HG03045 (cell line): ENCODE data around the gene BRIP1.
"Not testable (repeated sequence)": the region's sequence is repeated elsewhere in the genome, so short reads cannot be mapped to it uniquely, and the experiment has no call there.

Source experiments
- ATAC-seq: cut with Tn5 transposase; IDR thresholded peaks from one replicate; pipeline ENCODE4 v1.9.1; 2021; ENCODE audit warnings: mild to moderate bottlenecking, moderate library complexity; ENCODE audit not compliant: unreplicated experiment

Gene BRIP1

DNA sequence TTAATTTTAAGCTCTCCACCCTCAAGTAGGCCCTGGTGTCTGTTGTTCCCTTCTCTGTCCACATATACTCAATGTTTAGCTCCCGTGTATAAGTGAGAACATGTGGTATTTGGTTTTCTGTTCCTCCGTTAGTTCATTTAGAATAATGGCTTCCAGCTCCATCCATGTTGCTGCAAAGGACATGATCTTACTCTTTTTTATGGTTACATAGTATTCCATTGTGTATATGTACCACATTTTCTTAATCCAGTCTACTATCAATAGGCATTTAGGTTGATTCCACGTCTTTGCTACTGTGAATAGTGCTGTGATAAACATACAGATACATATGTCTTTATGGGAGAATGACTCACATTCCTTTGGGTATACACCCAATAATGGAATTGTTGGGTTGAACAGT lies 160.9 kb downstream of the BRIP1 start:
- ATAC-seq, result no peak

DNA sequence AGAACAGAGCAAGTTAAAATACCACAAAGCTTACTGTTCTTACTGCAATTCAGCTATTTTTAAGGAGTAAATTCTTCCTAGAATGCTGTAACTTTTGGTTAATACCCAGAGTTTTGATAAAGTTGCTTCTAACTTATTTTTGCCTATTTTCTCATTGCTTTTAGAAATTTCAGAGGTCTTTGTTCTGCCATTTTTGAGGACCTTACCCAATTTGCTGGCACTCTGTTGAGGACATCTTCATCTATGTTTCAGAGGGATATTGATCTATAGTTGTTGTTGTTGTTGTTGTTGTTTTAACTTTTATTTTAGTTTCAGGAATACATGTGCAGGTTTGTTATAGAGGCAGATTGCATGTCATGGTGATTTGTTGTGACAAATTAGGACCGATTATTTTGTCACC lies 161.3 kb downstream of the BRIP1 start:
- no peak for ATAC-seq

DNA sequence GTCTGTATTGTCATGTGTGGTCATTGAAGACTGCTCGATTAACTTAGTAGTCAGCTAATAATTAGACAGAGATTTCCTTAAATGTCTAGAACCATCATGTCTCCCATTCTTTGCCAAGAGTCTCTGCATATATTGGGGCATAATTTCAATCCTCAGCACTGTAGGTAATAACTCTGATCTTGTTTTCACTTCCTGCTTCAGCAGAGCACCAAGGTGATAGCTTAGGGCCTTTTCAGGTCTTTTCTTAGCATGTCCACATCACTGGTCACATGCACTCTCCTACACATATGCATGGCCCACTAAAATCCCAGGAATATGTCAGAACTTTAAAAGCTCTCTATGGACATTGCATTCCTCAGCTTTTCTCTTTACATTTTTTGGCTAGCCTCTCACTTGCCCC lies 162.0 kb downstream of the BRIP1 start:
- no peak for ATAC-seq

DNA sequence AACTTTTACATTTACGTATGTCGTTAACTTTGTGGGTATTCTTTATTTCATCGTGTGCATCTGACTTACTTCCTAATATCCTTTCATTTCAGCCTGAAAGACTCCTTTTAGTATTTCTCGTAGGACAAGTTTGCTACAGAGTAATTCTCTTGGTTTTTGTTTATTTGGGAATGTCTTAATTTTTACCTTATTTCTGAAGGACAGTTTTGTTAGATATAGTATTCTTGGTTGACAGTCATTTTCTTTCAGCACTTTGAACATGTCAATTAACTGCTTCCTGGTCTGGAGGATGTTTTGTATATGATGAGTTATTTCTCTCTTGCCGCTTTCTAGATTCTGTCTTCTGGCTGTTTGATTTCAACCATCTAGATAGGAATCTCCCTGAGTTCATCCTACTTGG lies 163.1 kb downstream of the BRIP1 start:
- ATAC-seq, result no peak

DNA sequence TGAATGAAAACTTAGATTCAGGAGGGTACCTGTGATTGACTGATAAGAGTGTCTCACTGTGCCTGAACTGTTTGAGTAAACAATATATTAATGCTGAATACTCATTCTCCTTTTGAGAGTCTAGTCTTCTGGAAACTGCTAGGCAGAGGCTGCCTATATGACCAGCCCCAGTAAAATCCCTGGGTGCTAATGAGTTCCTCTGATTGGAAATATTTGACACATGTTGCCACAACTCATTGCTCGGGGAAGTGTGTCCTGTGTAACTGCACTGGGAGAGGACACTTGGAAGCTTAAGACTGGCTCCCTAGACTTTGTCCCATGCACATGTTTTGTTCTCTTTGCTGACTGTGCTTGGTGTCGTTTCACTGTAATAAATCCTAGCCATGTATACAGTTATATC lies 163.6 kb downstream of the BRIP1 start:
- no peak for ATAC-seq

DNA sequence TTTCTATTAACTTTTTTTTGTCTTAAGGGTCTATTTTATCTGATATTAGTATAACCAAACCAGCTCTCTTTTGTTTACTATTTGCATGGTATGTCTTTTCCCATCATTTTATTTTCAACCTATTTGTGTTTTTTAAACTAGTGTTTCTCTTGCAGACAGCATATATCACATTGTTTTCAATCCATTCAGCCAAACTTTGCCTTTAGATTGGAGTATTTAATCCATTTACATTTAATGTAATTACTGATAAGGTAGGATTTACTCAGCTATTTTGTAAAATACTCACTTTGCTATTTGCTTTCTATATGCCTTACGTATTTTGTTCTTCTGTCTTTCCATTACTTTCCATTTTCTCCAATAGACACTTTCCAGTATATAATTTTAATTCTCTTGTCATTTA lies 164.3 kb downstream of the BRIP1 start:
- no peak for ATAC-seq

DNA sequence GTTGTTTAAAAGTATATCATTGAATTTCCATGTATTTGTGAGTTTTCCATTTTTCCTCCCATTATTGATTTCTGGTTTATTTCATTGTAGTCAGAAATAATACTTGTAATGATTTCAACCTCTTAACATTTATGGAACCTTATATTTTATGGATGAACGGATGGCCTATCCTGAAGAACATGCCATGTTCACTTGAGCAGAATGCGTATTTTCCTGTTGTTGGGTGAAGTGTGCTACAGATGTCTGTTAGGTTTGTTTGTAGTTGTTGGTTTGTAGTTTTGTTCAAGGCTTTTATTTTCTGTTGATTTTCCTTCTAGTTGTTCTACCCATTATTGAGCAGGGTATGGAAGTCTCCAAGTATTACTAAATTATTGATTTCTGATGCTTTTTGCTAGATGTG lies 165.1 kb downstream of the BRIP1 start:
- no peak for ATAC-seq

DNA sequence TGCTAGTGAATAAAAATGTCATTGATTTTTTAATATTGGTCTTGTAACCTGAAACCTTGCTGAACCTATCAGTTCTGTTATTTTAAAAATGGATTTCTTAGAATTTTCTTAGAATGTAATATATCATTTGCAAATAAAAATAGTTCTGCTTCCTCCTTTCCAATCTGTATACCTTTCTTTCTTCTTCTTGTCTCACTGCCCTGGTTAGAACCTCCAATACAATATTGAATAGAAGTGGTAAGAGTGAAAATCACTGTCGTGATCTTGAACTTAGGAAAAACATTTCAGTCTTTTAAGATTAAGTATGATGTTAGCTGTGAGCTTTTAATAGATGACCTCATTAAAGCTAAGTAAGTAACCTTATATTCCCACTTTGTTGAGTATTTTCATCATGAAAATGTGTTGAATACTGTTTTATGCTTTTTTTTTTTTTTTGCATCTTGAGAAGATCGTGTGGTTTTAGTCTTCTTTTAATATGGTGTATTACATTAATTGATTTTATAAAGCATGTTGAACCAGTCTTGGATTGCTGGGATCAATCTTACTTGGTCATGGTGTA lies 167.5 kb downstream of the BRIP1 start:
- no peak for ATAC-seq

DNA sequence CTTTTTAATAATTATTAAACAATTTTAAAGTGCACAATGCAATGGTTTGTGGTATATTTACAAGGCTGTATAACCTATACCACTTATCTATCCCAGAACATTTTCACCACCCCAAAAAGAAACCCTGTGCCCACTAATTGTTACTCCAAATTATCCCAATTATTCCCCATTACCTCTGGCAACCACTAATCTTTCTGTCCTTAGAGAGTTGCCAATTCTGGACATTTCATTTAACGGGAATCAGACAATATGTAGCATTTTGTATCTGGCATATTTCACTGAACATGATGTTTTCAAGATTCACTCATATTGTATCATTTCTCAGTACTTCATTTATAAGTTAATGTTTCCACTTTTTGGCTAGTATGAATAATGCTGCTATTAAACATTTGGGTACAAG lies 169.2 kb downstream of the BRIP1 start:
- no peak for ATAC-seq

DNA sequence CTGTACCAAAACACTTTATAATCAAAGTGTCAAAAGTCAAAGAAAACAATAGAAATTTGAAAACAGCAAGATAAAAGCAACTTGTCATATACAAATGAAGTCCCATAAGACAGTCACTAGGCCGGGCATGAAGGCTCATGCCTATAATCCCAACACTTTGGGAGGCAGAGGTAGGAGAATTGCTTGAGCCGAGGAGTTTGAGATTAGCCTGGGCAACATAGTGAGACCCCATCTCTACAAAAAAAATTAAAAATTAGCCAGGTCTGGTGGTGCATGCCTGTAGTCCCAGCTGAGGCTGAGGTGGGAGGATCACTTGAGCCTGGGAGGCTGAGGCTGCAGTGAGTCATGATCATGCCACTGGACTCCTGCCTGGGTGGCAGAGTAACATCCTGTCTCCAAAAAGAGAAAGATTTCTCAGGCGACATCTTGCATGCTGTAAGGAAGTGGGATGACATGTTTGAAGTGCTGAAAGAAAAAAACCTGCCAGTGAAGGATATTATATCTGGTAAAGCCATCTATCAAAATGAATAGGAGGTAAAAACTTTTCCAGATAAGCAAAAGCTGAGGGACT lies 173.6 kb downstream of the BRIP1 start:
- no peak for ATAC-seq

DNA sequence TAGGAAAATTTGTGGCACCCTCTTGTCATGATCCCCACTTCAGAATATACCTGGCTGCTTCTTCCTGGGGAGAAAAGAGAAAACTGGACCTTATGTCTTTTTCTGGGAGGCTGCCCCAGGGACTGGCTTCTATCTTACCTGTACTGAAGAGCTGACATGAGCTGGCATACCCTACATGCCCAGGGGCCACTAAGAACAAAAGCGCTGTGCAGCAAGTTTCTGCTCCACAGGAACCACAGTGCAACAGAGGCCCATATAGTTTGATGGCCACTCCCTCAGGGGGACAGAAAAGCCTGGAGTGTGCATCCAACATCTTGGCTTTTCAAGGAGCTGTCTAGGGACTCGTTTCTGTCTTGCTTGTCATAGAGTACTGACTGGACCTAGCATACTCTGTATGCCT lies 175.6 kb downstream of the BRIP1 start:
- no peak for ATAC-seq

DNA sequence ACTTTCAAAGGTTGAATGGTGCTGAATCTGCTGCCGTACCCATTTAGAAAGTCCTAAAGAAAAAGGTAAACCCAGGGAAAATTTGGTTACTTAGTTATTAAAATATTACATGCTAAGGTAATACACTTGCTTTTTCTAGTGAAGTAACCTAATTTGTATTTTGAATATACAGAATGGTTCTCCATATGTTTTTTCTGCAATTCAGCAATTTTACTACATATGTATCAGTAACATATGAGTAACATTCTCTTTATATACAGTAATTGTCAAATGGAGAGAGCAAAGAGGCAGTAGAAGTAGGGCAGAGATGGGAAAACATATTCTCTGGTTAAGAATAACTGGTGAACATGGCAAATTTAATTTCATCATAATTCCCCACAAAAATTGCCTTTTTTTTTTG lies 177.2 kb downstream of the BRIP1 start:
- ATAC-seq, result no peak

DNA sequence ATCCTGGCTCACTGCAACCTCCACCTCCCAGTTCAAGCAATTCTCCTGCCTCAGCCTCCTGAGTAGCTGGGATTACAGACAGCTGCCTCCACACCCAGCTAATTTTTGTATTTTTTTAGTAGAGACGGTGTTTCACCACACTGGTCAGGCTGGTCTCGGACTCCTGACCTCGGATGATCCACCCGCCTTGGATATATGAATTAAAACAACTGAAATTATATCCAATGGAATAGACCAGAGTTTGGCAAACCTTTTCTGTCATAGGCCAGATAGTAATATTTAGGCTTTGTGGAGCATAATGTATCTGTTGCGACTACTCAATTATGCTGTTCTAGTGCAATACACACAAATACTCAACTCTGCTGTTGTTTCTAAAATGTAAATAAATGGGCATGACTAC lies 178.5 kb downstream of the BRIP1 start:
- no peak for ATAC-seq

DNA sequence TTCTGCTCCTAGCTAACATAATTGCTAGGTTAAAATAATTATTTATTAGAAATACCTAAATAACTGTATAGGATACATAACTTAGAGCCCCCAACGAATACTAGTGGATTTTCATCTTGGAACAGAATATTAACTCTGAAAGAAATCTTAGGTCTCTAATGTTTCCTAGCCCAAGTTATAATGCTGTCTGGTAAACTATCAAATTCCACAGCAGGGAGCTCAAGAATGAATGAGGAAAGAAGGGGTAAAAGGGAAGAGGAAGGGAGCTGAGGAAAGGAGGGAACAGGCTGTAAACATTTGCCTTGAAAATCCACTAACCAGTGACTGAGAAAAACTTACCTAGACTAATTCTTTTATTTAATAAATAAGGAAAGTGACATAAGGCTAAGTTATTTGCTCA lies 179.2 kb downstream of the BRIP1 start:
- ATAC-seq, result no peak

DNA sequence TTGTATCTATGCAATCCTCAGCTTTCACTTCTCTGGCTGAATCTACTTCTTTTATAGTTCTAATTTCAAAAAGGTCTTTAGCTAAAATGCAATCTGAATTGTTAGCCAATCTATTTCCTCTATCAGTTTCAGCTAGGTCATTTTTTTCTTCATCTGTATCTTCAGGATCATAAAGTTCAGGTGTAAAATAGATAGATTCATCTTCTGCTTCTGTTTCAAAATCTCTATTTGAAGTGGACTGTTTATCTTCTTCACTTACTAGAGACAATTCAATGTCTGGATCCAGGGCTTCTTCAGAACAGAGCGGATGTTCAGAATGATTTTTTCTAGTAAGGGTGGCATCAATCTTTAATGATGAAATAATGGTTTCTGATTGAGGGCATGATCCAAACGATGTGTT lies 179.9 kb downstream of the BRIP1 start:
- no peak for ATAC-seq

DNA sequence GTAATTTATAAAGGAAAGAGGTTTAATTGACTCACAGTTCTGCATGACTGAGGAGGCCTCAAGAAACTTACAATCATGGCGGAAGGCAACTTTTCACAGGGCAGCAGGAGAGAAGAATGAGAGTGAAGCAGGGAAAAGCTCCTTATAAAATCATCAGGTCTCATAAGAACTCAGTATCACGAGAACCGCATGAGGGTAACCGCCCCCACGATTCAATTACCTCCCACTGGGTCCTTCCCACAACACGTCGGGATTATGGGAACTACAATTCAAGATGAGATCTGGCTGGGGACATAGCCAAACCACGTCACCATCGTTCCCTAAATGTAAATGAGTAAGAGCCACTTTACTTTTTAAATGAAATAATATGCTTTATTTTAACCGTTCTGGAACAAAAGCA lies 182.4 kb downstream of the BRIP1 start:
- no peak for ATAC-seq

DNA sequence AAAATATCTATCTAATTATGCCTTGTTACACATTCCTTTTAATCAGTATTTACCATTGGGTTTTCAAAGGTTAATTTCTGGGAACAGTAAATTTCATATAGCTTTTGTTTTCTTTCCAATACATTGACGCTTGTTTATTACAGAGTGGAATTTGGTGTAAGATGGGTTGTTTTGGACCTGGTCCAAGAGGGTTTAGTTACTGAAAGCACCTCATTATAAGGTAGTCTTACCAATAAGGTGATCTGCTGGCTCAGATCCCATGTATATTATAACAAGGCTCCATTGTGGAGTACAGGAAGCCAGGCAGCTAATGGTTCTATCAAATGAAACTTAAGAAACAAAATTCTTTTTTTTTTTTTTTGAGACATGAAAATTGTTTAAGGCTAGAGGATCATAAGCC lies 185.0 kb downstream of the BRIP1 start:
- no peak for ATAC-seq

DNA sequence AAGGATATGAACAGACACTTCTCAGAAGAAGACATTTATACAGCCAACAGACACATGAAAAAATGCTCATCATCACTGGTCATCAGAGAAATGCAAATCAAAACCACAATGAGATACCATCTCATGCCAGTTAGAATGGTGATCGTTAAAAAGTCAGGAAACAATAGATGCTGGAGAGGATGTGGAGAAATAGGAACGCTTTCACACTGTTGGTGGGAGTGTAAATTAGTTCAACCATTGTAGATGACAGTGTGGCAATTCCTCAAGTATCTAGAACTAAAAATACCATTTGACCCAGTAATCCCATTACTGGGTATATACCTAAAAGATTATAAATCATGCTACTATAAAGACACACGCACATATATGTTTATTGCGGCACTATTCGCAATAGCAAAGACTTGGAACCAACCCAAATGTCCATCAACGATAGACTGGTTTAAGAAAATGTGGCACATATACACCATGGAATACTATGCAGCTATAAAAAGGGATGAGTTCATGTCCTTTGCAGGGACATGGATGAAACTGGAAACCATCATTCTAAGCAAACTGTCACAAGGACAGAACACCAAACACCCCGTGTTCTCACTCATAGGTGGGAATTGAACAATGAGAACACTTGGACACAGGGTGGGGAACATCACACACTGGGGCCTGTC lies 186.0 kb downstream of the BRIP1 start:
- ATAC-seq, result not testable (repeated sequence)

DNA sequence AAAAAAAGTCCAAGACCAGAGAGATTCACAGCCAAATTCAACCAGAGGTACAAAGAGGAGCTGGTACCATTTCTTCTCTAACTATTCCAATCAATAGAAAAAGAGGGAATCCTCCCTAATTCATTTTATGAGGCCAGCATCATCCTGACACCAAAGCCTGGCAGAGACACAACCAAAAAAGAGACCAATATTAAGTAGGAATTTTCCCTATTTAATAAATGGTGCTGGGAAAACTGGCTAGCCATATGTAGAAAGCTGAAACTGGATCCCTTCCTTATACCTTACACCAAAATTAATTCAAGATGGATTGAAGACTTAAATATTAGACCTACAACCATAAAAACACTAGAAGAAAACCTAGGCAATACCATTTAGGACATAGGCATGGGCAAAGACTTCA lies 186.8 kb downstream of the BRIP1 start:
- not testable (repeated sequence) for ATAC-seq

DNA sequence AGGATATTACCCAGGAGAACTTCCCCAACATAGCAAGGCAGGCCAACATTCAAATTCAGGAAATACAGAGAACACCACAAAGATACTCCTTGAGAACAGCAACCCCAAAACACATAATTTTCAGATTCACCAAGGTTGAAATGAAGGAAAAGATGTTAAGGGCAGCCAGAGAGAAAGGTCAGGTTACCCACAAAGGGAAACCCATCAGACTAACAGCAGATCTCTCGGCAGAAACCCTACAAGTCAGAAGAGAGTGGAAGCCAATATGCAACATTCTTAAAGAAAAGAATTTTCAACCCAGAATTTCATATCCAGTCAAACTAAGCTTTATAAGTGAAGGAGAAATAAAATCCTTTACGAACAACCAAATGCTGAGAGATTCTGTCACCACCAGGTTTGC lies 188.7 kb downstream of the BRIP1 start:
- ATAC-seq, result not testable (repeated sequence)

DNA sequence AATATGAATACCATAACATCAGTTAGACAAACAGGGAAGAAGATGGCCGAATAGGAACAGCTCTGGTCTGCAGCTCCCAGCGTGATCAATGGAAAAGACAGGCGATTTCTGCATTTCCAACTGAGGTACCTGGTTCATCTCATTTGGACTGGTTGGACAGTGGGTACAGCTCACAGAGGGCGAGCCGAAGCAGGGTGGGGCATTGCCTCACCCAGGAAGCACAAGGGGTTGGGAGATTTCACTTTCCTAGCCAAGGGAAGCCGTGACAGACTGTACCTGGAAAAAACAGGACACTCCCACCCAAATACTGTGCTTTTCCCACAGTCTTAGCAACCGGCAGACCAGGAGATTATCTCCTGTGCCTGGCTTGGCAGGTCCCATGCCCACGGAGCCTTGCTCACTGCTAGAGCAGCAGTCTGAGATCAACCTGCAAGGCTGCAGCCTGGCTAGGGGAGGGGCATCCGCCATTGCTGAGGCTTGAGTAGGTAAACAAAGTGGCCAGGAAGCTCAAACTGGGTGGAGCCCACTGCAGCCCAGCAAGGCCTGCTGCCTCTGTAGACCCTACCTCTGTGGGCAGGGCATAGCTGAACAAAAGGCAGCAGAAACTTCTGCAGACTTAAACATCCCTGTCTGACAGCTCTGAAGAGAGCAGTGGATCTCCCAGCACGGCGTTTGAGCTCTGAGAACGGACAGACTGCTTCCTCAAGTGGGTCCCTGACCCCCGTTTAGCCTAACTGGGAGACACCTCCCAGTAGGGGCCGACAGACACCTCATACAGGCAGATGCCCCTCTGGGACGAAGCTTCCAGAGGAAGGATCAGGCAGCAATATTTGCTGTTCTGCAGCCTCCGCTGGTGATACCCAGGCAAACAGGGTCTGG lies 190.1 kb downstream of the BRIP1 start:
- not testable (repeated sequence) for ATAC-seq

DNA sequence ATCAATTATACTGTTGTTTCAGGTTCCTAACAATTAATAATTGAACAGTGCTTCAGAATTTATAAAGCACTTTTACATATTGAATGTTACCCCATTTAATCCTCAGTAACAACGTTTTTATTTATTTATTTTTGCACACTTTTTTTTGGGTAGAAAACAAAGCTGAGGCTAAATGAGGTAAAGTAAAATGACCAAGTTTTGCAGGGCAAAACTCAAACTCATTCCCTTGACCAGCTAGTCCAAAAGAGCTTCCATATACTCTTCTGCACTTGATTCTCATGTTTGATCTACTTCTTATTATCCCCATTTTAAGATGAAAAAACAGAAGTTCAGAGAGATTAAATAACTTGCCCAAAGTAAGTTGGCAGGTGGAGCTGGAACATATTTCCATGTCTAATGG lies 191.2 kb downstream of the BRIP1 start:
- no peak for ATAC-seq
